Hippocampal formation (tissue), 2 donors: ENCODE results near the gene TIMM22.
A peak's percentile ranks its signal among the peaks of the same experiment; 100 is the strongest.
"Not testable (repeated sequence)": the region's sequence is repeated elsewhere in the genome, so short reads cannot be mapped to it uniquely, and the experiment has no call there.

ENCODE experiments used
- DNase-seq, 2 donors: peaks; one replicate each; lab custom pipeline; 2025; lab: John Stamatoyannopoulos, UW

TIMM22 gene

GRCh38 chr17:996554-997344 is at the start of gene TIMM22:
TIMM22 (plus strand) TSS chr17:997129; CDS start chr17:997143, 14 bp downstream.
- peak; percentile 92 to 93 for DNase-seq

GRCh38 chr17:948284-948852 is 48.6 kb upstream of the TIMM22 start:
- no peak for DNase-seq

DNA sequence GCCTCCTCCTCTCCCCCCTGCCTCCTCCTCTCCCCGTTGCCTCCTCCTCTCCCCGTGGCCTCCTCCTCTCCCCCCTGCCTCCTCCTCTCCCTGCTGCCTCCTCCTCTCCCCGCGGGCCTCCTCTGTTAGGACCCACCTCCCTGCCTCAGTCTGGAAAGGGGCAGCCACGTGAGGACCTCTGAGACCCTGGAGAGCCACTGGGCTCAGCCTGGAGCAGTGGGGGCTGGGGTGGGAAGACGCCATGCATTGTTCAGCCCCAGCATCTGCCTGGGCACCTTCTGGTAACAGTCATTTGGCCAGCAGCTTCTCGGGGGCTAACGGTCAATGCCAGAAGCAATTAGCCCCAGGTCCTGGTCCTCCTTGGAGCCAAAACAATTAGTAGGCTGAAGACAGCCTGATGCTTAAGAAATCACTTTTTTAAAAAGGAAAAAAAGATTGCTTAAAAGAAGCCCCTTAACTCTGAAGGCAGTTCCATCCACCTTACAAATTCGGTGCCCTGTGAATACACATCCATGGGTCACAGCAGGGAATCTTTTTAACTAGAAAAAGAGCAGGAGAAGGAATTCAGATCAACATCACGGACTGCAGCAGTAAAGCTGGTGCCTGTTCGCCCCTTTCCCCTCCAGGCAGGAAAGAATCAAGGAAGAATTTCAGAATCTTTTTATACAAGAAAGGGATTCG is 47.2 kb upstream of the TIMM22 start:
- no peak for DNase-seq

- no peak for DNase-seq
Measured at GRCh38 chr17:951325-952132, 45.4 kb upstream of the TIMM22 start.

DNA sequence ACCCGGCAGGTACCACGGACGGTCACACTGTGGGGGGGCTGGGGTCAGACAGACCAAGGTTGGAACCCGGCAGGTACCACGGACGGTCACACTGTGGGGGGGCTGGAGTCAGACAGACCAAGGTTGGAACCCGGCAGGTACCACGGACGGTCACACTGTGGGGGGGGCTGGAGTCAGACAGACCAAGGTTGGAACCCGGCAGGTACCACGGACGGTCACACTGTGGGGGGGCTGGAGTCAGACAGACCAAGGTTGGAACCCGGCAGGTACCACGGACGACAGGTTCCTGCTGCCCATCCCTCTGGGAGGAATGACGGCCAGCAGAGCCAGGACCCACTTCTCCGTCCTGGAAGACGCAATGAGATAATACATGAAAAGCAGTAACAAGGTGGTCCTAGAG is 44.3 kb upstream of the TIMM22 start:
- not testable (repeated sequence) for DNase-seq

- DNase-seq = no peak
Measured at GRCh38 chr17:953767-954166, 43.2 kb upstream of the TIMM22 start.

GRCh38 chr17:954431-955164 is 42.3 kb upstream of the TIMM22 start:
- no peak for DNase-seq

DNA sequence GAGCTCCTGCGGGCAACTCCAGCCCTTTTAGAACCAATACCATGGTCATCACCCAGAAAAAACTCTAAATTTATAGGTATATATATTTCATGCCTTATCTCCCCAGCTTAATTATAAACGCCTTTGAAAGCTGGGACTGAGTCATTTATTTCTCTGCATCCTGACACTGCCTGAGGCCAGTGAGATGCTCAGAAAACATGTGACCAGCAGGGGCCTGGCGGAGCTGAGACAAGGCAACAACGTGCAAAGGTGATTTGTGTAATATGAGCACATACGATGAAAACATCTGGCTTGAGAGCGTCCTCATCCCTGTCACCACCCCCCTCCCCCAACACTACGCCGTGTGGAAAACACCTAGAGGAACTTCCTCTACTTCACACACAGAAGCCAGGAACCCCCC is 40.0 kb upstream of the TIMM22 start:
- no peak for DNase-seq

DNA sequence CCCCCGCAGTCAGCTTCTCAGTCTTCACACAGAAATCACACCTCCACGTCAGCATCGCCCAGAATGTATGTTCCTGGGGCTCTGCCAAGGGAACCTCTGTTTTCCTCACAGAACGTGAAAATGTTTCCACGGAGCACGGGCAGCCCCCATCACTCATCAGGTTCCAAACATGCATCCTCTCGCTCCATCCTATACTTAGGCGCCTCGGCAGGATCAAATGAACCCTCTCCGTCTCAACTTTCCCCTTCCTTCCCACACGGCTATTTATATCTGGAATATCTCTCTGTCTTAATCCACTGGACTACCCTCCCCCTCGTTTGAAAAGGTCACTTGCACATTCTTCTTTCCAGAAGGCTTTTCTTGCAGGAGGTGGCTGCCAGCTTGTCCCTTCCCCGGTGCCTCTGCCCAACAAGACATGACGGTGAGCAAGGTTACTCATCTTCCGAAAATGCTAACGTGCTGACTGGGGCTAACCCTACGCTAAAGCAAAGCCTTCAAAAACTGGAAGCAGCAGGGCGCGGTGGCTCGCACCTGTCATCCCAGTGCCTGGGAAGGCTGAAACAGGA is 39.0 kb upstream of the TIMM22 start:
- no peak for DNase-seq

DNA sequence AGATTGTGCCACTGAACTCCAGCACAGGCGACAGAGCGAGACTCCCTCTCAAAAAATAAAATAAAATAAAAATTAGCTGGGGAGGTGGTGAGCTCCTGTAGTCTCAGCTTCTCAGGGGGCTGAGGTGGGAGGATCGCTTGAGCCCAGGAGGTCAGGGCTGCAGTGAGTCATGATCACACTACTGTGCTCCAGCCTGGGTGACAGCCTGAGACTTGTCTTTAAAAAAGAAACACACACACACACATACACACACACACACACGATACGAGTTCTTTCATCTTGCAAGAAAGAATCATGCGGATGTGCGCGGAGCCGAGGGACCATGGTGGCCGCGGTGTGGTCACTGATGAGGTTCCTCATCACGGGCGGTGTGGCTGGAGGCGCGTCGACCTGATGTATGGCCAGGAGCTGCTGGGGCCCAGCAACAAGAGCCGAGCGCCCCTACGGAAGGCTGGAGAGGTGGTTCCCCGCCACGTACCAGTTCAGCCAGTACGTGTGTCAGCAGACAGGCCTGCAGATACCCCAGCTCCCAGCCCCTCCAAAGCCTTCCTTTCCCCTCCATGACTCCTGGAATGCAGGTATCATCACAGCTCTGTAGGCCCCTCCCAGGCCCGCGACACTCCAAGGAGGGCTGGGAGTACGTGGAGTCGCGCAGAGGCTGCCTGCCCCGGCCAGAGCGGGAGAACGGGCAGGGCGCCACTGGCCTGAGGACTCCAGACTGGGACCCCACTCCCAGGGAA is 38.0 kb upstream of the TIMM22 start:
- no peak for DNase-seq

DNA sequence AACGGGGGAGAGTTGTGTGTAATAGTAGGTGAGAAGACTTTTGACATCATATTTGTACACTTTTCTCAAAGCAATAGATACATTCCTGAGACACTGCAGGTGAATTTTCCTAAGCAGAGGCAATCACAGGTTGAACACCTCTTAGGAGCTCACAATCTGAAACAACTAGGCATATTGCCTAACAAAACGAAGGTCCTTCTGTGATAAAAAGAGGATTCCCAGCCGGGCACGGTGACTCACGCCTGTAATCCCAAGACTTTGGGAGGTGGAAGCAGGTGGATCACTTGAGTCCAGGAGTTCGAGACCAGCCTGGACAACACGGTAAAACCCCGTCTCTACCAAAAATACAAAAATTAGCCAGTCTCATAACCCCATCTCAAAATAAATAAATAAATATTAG is 34.8 kb upstream of the TIMM22 start:
- no peak for DNase-seq

GRCh38 chr17:962670-963069 is 34.3 kb upstream of the TIMM22 start:
- no peak for DNase-seq

GRCh38 chr17:964876-965275 is 32.1 kb upstream of the TIMM22 start:
- no peak for DNase-seq

GRCh38 chr17:965311-965989 is 31.5 kb upstream of the TIMM22 start:
- DNase-seq = no peak

- no peak for DNase-seq
Measured at GRCh38 chr17:967122-967521, 29.8 kb upstream of the TIMM22 start.

GRCh38 chr17:968812-969730 is 27.9 kb upstream of the TIMM22 start:
- DNase-seq = no peak

DNA sequence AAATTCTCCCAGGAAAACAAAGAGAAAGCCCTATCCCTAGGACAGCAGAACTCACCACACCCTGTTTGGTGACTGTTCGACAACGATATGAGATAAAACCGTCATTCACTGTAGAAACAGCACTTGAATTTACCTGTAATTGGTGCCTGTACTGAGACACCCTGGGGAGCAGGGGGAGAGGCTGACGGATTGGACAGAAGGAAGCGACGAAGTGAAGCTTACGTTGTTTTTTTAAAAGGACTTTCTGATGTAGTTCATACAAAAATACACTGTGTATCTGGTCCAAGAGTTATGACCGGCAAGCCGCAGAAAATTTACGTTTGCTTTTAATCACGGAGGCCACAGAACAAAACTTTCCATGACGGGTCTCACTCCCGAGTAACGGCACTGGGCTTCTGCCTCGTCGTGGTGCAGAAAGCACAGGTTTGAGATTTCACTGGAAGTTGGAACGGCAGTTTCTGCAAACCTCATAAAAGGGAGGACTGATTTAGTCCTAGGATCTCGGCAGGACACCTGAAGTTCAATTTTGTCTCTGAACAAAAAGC is 27.0 kb upstream of the TIMM22 start:
- no peak for DNase-seq

DNA sequence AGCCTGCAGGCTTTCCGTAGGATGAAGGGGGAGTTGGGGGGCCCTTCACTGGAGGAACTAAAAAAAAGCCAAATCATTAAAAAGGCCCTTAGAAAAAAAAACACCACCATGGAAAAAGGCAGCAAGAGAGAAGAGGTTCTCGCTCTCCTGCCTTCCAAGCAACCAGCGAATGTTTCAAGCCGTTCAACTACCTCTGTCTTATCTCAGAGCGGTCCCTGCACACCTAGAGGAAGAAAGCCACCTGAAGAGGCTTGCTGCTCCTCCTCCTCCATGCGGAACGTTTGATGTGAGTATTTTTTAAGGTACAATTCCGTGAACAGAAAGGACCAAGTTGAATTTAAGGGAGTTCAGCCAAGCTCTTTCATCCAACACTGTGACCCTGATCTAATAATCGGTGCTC is 26.6 kb upstream of the TIMM22 start:
- no peak for DNase-seq

DNA sequence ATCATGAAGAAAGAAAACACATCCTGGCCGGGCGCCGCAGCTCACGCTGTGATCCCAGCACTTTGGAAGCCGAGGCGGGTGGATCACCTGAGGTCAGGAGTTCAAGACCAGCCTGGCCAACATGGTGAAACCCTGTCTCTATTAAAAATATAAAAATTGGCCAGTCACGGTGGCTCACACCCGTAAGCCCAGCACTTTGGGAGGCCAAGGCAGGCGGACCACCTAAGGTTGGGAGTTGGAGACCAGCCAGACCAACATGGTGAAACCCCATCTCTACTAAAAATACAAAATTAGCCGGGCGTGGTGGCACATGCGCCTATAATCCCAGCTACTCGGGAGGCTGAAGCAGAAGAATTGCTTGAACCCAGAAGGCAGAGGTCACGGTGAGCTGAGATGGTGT is 25.1 kb upstream of the TIMM22 start:
- not testable (repeated sequence) for DNase-seq
